Measurements from ENCODE around the gene SCN8A. TPM values are rescaled to one million over a fixed set of nuclear protein-coding genes. Genes with fewer than 3 reads are reported as not detected.

SCN8A gene
- total RNA-seq, 3 donors from 2014 or later, result 0.32 to 5.0 (median 1.6) TPM

- Histone ChIP-seq H3K36me3 (no peaks in the 10 kb centered on the region), H3K27me3 (no peaks in the 10 kb centered on the region), H3K9me3 (peaks cover 4 to 9% of the 10 kb centered on the region in 2 donors), H3K4me3 (no peak overlapping the region), H3K27ac (no peak overlapping the region), H3K4me1 (no peaks in the 10 kb centered on the region)
- TF ChIP-seq POLR2A (IDR thresholded peaks at IDR 0.05) (no peak), CTCF (IDR thresholded peaks at IDR 0.05) (no peak), POLR2AphosphoS5 (IDR thresholded peaks at IDR 0.05) (no peak)
- intact Hi-C loops (cut with DNase I; ENCODE audit: low total_unique reads), result no loop called here
- DNase-seq (ENCODE audit: low spot score in 2 of 2), result no peak
Observed at GRCh38 chr12:51740536-51740935, 149.5 kb downstream of the SCN8A start.

- intact Hi-C loops (cut with DNase I; ENCODE audit: low total_unique reads), result no loop called here
- no peak for DNase-seq (ENCODE audit: low spot score in 2 of 2)
Observed at GRCh38 chr12:51744235-51744634, 153.2 kb downstream of the SCN8A start.

DNA sequence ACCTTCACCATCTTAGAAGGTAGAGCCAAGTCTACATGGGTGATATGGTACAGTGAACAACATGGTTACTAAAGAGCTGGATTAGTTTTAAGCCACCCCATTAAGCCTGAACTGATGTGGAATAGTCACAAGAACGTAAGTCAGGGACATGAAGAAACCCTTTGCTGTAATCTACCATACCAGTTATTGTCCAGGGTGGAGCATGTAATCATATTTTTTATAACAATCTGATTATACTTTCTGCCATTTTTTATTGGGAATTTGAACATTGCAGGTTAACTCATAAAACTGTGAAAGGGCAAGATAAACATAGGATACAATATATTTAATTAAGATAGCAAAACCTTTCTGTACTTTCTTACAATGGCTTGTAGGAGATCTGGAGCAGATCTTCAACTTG is 153.9 kb downstream of the SCN8A start:
- Histone ChIP-seq H3K36me3 (no peaks in the 10 kb centered on the region), H3K27me3 (no peaks in the 10 kb centered on the region), H3K9me3 (peaks cover 4 to 9% of the 10 kb centered on the region in 2 donors), H3K4me1 (no peaks in the 10 kb centered on the region), H3K4me3 (no peak overlapping the region), H3K27ac (no peak overlapping the region)
- no peak for DNase-seq (ENCODE audit: low spot score in 2 of 2)
- intact Hi-C loops (cut with DNase I; ENCODE audit: low total_unique reads), result no loop called here
- TF ChIP-seq CTCF (IDR thresholded peaks at IDR 0.05) (no peak), POLR2AphosphoS5 (IDR thresholded peaks at IDR 0.05) (no peak), POLR2A (IDR thresholded peaks at IDR 0.05) (no peak)

More at GRCh38 chr12:51744235-51744634, 153.2 kb downstream of the SCN8A start:
- peaks cover 4 to 9% of the 10 kb centered on the region in 2 donors for H3K9me3 ChIP-seq
- no peaks in the 10 kb centered on the region for H3K4me1 ChIP-seq
- TF ChIP-seq CTCF (IDR thresholded peaks at IDR 0.05) (no peak), POLR2A (IDR thresholded peaks at IDR 0.05) (no peak), POLR2AphosphoS5 (IDR thresholded peaks at IDR 0.05) (no peak)
- no peaks in the 10 kb centered on the region for H3K27me3 ChIP-seq
- H3K4me3 ChIP-seq, result no peak overlapping the region
- no peaks in the 10 kb centered on the region for H3K36me3 ChIP-seq
- no peak overlapping the region for H3K27ac ChIP-seq

- no peak overlapping the region for H3K27ac ChIP-seq
- H3K4me1 ChIP-seq, result no peaks in the 10 kb centered on the region
- H3K36me3 ChIP-seq, result no peaks in the 10 kb centered on the region
- no peak for DNase-seq (ENCODE audit: low spot score in 2 of 2)
- H3K4me3 ChIP-seq, result no peak overlapping the region
- H3K27me3 ChIP-seq, result no peaks in the 10 kb centered on the region
- intact Hi-C loops (cut with DNase I; ENCODE audit: low total_unique reads), result no loop called here
- TF ChIP-seq POLR2A (IDR thresholded peaks at IDR 0.05) (no peak), POLR2AphosphoS5 (IDR thresholded peaks at IDR 0.05) (no peak), CTCF (IDR thresholded peaks at IDR 0.05) (no peak)
- peaks cover 0 to under 1% of the 10 kb centered on the region in 2 donors for H3K9me3 ChIP-seq
Observed at GRCh38 chr12:51746416-51746815, 155.4 kb downstream of the SCN8A start.

DNA sequence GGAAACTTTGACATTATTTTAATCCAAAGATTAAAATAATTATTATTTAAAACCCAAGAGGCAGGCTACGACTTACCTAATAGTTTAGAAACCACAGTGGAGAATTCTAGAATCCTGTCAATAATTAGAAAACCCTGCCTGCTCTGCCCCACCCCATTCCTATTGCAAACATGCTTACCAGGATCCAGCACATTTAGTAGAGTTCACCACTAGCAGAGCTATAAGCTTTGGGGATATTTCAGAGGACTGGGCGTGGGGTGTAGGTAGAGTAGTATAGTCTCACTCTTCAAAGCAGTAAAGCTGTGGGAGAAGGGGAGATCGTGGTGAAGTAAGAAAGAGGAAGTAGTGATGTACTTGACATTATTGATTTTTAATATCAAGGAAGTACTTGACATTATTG is 157.2 kb downstream of the SCN8A start:
- Histone ChIP-seq H3K36me3 (no peaks in the 10 kb centered on the region), H3K4me3 (no peak overlapping the region), H3K9me3 (no peaks in the 10 kb centered on the region), H3K4me1 (no peaks in the 10 kb centered on the region), H3K27ac (no peak overlapping the region), H3K27me3 (no peaks in the 10 kb centered on the region)
- no peak for DNase-seq (ENCODE audit: low spot score in 2 of 2)
- TF ChIP-seq POLR2AphosphoS5 (IDR thresholded peaks at IDR 0.05) (no peak), POLR2A (IDR thresholded peaks at IDR 0.05) (no peak), CTCF (IDR thresholded peaks at IDR 0.05) (no peak)
- intact Hi-C loops (cut with DNase I; ENCODE audit: low total_unique reads), result no loop called here

Data from breast epithelium (tissue), 4 donors.